Erythroblast (primary cell): Measurements from ENCODE around the gene KLRC2.
"Not testable (repeated sequence)": the region's sequence is repeated elsewhere in the genome, so short reads cannot be mapped to it uniquely, and the experiment has no call there.

Source experiments
- DNase-seq, 2 experiments: peaks; one replicate each; lab custom pipeline; 2025; lab: John Stamatoyannopoulos, UW
- GATA1 ChIP-seq: IDR thresholded peaks from 2 replicates; pipeline ENCODE4 v1.6.1; 2011; ENCODE audit warnings: low read depth, mild to moderate bottlenecking, control low read depth, low read length, moderate library complexity
- POLR2A ChIP-seq: IDR thresholded peaks from 2 replicates; pipeline ENCODE4 v1.6.1; 2011; ENCODE audit warnings: mild to moderate bottlenecking, low read length

KLRC2 gene

GRCh38 chr12:10388624-10389413 is 47.0 kb downstream of the KLRC2 start:
- DNase-seq, result no peak
- TF ChIP-seq GATA1, result no peak
- TF ChIP-seq POLR2A, result no peak

DNA sequence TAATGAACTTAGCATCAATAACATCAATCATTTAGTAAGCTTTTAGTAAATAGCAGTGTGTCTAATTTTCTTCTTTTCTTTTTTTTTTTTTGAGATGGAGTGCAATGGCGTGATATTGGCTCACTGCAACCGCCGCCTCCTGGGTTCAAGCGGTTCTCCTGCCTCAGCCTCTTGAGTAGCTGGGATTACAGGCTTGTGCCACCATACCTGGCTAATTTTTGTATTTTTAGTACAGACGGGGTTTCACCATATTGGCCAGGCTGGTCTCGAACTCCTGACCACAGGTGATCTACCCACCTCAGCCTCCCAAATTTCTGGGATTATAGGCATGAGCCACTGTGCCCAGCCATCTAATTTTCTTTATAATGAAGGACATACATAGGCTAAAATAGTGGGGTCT is 48.3 kb downstream of the KLRC2 start:
- not testable (repeated sequence) for DNase-seq

DNA sequence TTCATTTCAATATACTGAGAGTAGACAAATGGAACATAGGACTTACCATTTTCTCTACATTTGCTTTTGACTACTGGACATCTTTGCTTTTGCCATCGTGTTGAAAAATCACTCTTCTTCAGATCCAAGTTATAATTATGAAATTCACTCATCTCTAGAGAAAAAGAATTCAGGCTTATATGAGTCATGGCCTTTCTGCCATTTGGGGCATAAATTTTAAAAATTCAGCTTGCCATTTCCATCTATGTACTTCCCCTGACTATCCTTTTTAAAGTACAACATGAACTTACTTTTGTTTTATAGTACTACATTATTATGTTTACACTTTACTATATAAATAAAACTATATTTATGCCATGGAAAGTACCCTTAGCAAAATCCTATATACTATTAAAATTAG is 49.0 kb downstream of the KLRC2 start:
- TF ChIP-seq POLR2A (no peak), GATA1 (no peak)
- no peak for DNase-seq

DNA sequence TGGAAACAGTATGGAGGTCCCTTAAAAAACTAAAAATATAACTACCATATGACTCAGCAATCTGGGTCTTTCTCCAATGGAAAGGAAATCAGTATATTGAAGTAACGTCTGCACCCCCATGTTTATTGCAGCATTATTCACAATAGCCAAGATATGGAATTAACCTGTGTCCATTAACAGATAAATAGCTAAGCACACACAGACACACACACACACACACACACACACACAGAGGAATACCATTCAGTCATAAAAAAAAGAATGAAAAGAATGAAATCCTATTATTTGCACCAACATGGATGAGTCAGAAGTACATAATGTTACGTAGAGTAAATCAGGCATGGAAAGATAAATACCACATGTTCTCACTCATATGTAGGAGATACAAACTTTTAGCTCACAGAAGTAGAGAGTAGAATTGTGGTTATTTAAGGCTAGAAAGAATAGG is 50.6 kb downstream of the KLRC2 start:
- no peak for DNase-seq
- TF ChIP-seq GATA1 (no peak), POLR2A (no peak)

DNA sequence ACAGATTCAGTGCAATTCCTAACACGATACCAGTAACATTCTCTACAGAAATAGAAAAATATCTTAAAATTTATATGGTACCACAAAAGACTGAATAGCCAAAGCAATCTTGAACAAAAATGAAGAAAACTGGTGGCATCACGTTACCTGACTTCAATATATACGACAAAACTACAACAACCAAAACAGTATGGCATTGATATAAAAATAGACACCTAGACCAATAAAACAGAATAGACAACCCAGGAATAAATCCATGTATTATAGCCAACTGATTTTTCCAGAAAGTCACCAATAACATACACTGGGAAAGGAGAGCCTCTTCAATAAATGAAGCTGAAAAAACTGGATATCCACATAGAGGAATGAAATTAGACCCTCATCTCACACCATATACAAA is 51.6 kb downstream of the KLRC2 start:
- no peak for TF ChIP-seq GATA1
- TF ChIP-seq POLR2A, result no peak
- DNase-seq, result no peak

DNA sequence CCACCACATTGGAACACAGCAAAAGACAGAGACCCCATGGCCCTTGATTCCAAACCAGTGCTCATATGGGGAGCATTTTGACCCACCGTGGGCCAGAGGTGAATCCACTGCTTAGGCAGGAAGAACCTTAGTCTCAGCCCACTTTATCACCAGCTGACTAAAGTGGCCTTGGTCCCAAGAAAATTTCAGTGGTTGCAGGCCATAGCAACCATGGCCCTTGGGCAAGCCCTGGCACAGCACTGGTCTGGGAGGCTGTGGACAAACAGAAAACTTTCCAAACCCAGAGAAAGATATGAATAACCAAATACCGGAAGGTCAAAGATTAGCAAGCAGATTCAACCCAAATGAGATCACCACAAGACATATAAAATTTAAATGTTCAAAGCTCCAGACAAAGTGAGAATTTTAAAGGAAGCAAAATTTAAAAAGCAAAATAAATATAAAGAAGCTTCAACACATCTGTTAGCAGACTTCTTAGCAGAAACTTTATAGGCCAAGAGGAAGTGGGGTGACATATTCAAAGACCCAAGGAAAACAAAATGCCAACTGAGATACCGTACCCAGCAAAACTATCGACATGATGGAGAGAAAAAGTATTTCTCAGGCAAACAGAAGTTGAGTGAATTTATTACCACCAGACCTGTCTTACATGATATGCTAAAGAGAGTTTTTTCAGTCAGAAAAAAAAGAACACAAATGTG is 53.7 kb downstream of the KLRC2 start:
- DNase-seq, result no peak
- TF ChIP-seq GATA1 (no peak), POLR2A (no peak)
